Lower lobe of right lung (tissue), 2 donors: ENCODE data around the gene RNASEL. TPM values are rescaled to one million over a fixed set of nuclear protein-coding genes. Genes with fewer than 3 reads are reported as not detected.

ENCODE experiments used
- ATAC-seq, 2 donors: fragments of 200-7000 bp; cut with Tn5 transposase; one replicate each; pipeline ENCODE4 v1.9.1; 2020 to 2022; ENCODE audit warnings: mild to moderate bottlenecking in 2 of 2, moderate library complexity in 2 of 2
- DNase-seq: peaks from one replicate; pipeline ENCODE4 v3.0.0-alpha.2; 2020
- H3K27ac ChIP-seq: fragments of 200-600 bp; one replicate; pipeline ENCODE4 v1.8.0; 2022
- H3K27me3 ChIP-seq: fragments of 200-600 bp; one replicate; pipeline ENCODE4 v1.8.0; 2022; ENCODE audit warnings: low read depth
- H3K36me3 ChIP-seq: fragments of 200-600 bp; one replicate; pipeline ENCODE4 v1.8.0; 2022; ENCODE audit warnings: mild to moderate bottlenecking
- H3K4me1 ChIP-seq: fragments of 200-600 bp; one replicate; pipeline ENCODE4 v1.8.0; 2022
- H3K4me3 ChIP-seq: fragments of 200-600 bp; one replicate; pipeline ENCODE4 v1.8.0; 2022; ENCODE audit warnings: mild to moderate bottlenecking
- H3K9me3 ChIP-seq: fragments of 200-600 bp; one replicate; pipeline ENCODE4 v1.8.0; 2022
- intact Hi-C: fragments of 100-400 bp; cut with DNase I; formaldehyde crosslinking; loops from one replicate; pipeline ENCODE4 v1.11.0; 2022
- total RNA-seq: library from RNA; stranded (reverse); fragmentation: NEBNext Ultra II Directional; extraction: Animal tissue kit (Norgen Biotek cat#: 25700); gene quantifications from one replicate; pipeline ENCODE4 v1.2.1, GENCODE V29; 2021
- TF ChIP-seq, protein P1 (sequence below): fragments of 200-600 bp; IDR thresholded peaks from one replicate; pipeline ENCODE4 v1.8.0; 2022; ENCODE audit warnings: antibody characterized with exemption, mild to moderate bottlenecking
- donor health status: DM: no; HTN: yes; CAD: no; lungs with severe emphysema.

RNASEL gene
- total RNA-seq, 1 donor from 2014 or later = 16.5 TPM

GRCh38 chr1:182625719-182626504, 36.9 kb upstream of the RNASEL start:
- TF ChIP-seq, protein P1, sequence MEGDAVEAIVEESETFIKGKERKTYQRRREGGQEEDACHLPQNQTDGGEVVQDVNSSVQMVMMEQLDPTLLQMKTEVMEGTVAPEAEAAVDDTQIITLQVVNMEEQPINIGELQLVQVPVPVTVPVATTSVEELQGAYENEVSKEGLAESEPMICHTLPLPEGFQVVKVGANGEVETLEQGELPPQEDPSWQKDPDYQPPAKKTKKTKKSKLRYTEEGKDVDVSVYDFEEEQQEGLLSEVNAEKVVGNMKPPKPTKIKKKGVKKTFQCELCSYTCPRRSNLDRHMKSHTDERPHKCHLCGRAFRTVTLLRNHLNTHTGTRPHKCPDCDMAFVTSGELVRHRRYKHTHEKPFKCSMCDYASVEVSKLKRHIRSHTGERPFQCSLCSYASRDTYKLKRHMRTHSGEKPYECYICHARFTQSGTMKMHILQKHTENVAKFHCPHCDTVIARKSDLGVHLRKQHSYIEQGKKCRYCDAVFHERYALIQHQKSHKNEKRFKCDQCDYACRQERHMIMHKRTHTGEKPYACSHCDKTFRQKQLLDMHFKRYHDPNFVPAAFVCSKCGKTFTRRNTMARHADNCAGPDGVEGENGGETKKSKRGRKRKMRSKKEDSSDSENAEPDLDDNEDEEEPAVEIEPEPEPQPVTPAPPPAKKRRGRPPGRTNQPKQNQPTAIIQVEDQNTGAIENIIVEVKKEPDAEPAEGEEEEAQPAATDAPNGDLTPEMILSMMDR = no peak
- no peaks in the 10 kb centered on the region for H3K9me3 ChIP-seq
- DNase-seq (no peak), ATAC-seq (no peak)
- no peak overlapping the region for H3K27ac ChIP-seq
- no peaks in the 10 kb centered on the region for H3K27me3 ChIP-seq
- intact Hi-C loops = no loop called here
- H3K4me3 ChIP-seq = no peak overlapping the region
- H3K4me1 ChIP-seq = peaks cover 14% of the 10 kb centered on the region
- H3K36me3 ChIP-seq = no peaks in the 10 kb centered on the region

DNA sequence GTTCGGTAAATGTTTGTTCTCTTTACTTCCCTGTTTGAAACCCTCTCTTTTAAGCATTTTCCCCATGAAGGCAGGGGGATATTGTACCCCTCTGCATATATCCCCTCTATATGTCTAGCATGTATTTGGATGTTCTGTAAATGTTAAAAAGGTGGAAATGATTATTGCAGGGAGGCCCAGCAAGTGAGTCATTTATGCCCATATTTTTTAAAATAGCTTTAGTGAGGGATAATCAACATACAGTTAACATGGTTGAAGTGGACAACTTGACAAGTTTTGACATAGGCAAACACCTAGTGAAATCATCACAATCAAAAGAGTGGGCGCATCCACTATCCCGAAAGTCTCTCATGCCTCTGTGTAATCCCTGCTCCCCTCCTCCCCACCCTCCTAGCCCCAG, 36.0 kb upstream of the RNASEL start:
- Histone ChIP-seq H3K27me3 (no peaks in the 10 kb centered on the region), H3K9me3 (no peaks in the 10 kb centered on the region), H3K4me3 (no peak overlapping the region), H3K27ac (no peak overlapping the region), H3K36me3 (no peaks in the 10 kb centered on the region), H3K4me1 (peaks cover 9% of the 10 kb centered on the region)
- ATAC-seq (no peak), DNase-seq (no peak)
- intact Hi-C loops = no loop called here
- TF ChIP-seq, protein P1 = no peak

DNA sequence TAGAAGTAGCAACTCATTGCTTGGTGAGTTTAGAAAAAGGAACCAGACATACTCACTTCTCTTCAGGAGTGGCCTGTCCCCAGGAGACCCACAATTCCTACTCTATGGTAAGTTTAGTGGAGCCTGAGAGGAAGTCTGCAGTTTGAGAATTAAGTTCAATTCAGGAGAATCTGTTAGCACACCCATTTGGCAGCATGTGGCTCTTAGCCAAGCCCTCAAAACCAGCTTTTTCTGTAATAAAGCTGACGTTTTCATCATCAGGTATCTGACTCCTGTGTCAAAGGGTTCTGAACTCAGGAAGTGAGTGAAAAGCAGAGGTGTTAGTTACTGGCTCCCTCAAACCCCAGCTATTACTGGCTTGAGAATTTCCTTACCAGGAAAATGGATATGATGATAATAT, 35.5 kb upstream of the RNASEL start:
- intact Hi-C loops = no loop called here
- no peaks in the 10 kb centered on the region for H3K27me3 ChIP-seq
- ATAC-seq (no peak), DNase-seq (no peak)
- TF ChIP-seq, protein P1 = no peak
- H3K27ac ChIP-seq = no peak overlapping the region
- H3K9me3 ChIP-seq = no peaks in the 10 kb centered on the region
- H3K4me1 ChIP-seq = peaks cover 5% of the 10 kb centered on the region
- no peak overlapping the region for H3K4me3 ChIP-seq
- H3K36me3 ChIP-seq = no peaks in the 10 kb centered on the region

- no peaks in the 10 kb centered on the region for H3K27me3 ChIP-seq
- ATAC-seq (no peak), DNase-seq (no peak)
- intact Hi-C loops = no loop called here
- no peaks in the 10 kb centered on the region for H3K36me3 ChIP-seq
- TF ChIP-seq, protein P1 = no peak
- H3K4me1 ChIP-seq = no peaks in the 10 kb centered on the region
- no peaks in the 10 kb centered on the region for H3K9me3 ChIP-seq
- H3K4me3 ChIP-seq = no peak overlapping the region
- H3K27ac ChIP-seq = no peak overlapping the region
These were observed 34.0 kb upstream of the RNASEL start for GRCh38 chr1:182622901-182623528.

- intact Hi-C loops = no loop called here
- Histone ChIP-seq H3K4me1 (no peaks in the 10 kb centered on the region), H3K27ac (no peak overlapping the region), H3K27me3 (no peaks in the 10 kb centered on the region), H3K4me3 (no peak overlapping the region), H3K9me3 (no peaks in the 10 kb centered on the region), H3K36me3 (no peaks in the 10 kb centered on the region)
- no peak for ATAC-seq
- TF ChIP-seq, protein P1 = no peak
- no peak for DNase-seq
These were observed 32.9 kb upstream of the RNASEL start for GRCh38 chr1:182621906-182622305.
